T-helper 1 cell treated with Interleukin-12 subunit alpha and Interleukin-12 subunit beta and Interleukin-4 antibody, amounts not matched to agents 30 ng/mL and 1 ng/mL, for 36 hours (primary cell): ENCODE measurements around the gene PARP3. TPM values are rescaled to one million over a fixed set of nuclear protein-coding genes. Genes with fewer than 3 reads are reported as not detected.

ENCODE experiments used
- intact Hi-C: fragments of 100-400 bp; cut with micrococcal nuclease; formaldehyde crosslinking; loops from one replicate; pipeline ENCODE4 v1.15.1; 2024
- total RNA-seq: library from RNA; stranded (reverse); gene quantifications from 2 replicates; pipeline ENCODE4 v1.2.3, GENCODE V29; 2022

PARP3 gene
- total RNA-seq, 1 donor from 2014 or later = 14.0 TPM

DNA sequence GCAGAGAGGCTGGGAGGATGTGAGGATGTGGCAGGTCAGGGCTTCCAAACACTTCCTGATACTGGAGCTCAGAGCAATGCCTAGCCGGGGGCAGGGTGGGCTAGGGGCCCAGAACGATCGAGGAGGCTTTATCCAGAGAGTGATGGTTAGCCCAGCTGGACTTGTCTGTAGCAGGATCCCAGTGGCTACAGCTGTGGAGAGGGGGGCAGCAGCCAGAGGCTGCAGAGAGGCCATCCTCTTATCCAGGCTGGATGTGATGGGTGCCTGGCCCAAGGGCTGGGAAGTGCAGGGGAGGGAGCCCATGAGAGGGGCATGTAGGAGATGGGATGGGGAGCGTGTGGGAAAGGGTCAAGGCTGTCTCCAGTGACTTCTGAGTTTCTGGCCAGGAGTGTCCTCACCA lies 4.6 kb downstream of the PARP3 start:
- intact Hi-C loops = loop anchor here (10.0 kb wide), 1 partner anchor 1332 kb away; the partner anchor contains the start of genes CISH and MAPKAPK3

- intact Hi-C loops = loop anchor here (10.0 kb wide), 1 partner anchor 1333 kb away; the partner anchor contains the start of genes CISH and MAPKAPK3
Measured at GRCh38 chr3:51947215-51947900, 5.2 kb downstream of the PARP3 start.

DNA sequence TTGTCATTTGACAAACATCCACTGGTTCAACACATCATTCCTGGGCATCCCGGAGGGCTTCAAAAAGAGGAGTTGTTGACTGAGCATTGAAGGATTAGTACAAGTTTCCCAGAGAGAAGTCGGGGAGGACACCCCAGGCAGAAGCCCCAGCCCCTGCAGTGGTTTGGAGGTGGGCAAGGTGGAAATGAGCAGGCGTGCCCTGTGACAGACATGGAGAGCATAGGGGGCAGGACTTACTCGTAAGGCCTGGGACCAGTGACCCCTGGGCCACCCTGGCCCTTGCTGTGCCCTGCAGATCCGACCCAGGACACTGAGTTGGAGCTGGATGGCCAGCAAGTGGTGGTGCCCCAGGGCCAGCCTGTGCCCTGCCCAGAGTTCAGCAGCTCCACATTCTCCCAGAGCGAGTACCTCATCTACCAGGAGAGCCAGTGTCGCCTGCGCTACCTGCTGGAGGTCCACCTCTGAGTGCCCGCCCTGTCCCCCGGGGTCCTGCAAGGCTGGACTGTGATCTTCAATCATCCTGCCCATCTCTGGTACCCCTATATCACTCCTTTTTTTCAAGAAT lies 5.9 kb downstream of the PARP3 start:
- intact Hi-C loops = loop anchor here (10.0 kb wide), 1 partner anchor 1333 kb away; the partner anchor contains the start of genes CISH and MAPKAPK3

DNA sequence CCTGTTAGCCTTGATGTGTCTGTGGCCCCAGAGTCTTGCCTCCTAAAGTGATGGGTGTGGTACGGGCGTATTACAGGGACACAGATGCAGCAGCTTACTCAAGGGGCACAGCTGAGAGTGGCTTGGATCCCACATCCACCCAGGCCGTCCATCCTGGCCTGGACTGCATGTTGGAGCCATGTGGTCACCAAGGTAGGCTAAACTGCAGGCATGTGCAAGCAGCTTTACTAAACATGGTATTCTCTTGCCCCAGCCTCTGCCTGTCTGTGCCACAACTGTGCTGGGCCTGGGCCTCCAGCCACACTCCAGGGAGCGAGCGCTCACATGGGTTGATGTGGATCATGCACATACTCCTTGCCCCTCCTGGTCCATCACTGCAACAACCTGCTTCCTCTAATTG lies 7.0 kb downstream of the PARP3 start:
- intact Hi-C loops = loop anchor here (10.0 kb wide), 1 partner anchor 1334 kb away; the partner anchor contains the start of genes CISH and MAPKAPK3

DNA sequence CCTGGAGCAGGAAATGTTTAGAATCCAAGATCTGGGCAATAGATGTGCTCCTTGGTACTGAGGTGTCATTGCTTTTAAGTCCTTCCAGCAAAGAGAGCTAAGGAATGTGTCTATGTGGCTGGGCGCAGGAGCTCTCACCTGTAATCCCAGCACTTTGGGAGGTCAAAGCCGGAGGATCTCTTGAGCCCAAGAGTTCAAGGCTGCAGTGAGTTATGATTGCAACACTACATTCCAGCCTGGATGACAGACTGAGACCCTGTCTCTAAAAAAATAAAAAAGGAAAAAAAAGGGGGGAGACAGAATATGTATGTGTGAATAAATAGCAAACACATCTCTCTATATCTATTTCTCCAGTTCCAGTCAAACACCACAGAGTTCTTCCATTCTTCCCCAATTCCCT lies 8.7 kb downstream of the PARP3 start:
- intact Hi-C loops = no loop called here

- intact Hi-C loops = no loop called here
Measured at GRCh38 chr3:51953445-51953844, 11.3 kb downstream of the PARP3 start.

- intact Hi-C loops = no loop called here
Measured at GRCh38 chr3:51954105-51954504, 11.9 kb downstream of the PARP3 start.

GRCh38 chr3:51954713-51955112 lies 12.6 kb downstream of the PARP3 start:
- intact Hi-C loops = no loop called here

DNA sequence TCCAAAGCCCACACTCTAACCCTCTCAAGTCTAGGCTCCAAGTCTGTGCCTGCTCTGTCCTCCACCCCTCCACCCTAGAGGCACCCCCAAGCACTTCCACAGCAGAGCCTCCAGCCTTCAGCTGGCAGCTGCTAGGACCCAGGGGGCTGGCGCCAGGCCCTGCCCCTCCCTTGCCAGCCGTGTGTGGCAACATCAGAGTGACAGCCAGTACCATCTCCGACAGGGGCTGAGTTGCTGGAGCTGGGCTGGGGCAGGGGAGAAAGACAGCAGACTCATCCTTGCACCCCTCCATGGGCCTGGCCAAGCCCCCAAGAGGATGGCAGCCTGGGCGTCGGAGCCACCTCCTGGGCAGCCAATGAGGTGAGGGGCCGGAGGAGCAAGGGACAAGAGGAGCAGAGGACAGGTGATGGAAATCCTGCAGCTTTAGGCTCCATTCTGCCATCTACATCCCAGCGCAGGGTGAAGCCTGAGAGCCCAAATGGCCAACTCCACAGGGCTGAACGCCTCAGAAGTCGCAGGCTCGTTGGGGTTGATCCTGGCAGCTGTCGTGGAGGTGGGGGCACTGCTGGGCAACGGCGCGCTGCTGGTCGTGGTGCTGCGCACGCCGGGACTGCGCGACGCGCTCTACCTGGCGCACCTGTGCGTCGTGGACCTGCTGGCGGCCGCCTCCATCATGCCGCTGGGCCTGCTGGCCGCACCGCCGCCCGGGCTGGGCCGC lies 13.2 kb downstream of the PARP3 start, which contains the start of gene GPR62:
TSS of gene GPR62 (plus strand) at position 207 of the 718 bp plus-strand sequence. CDS start at position 479, 272 bp downstream.
- intact Hi-C loops = no loop called here

- intact Hi-C loops = no loop called here
Measured at GRCh38 chr3:51955893-51956770, 14.0 kb downstream of the PARP3 start.

DNA sequence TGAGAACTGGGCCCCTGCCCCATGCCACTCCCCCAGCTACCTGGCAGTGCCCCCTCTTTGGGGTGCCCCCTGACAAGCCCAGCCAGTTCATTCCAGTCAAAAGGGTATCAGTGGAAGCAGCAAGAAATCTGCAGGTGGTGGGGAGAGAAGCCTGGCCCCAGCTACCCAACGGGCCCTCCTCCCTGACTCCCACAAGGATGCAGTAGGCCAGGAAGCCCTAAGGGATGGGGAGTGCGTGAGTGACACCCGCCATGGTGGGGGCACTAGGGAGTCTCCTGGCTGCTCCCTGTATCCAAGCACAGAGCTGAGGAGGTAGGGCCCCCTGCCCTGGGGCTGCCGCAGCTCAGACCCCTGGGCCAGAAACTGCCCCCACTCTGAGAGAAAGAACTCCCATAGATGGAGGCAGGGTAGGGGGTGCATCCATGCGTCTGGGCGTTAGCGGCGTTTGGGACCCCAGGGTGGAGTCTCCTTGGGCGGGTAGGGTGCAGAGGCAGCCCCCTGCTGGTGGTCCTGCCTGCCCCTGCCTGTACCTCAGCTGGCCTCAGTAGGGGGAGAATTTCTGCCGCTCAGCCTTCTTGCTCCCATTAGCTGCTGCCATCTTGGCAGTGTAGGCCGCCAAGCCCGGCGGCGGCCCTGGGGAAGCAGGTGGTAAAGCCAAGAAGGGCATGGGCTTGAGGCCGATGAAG lies 15.5 kb downstream of the PARP3 start:
- intact Hi-C loops = no loop called here

- intact Hi-C loops = no loop called here
Measured at GRCh38 chr3:51958603-51959521, 16.7 kb downstream of the PARP3 start.

DNA sequence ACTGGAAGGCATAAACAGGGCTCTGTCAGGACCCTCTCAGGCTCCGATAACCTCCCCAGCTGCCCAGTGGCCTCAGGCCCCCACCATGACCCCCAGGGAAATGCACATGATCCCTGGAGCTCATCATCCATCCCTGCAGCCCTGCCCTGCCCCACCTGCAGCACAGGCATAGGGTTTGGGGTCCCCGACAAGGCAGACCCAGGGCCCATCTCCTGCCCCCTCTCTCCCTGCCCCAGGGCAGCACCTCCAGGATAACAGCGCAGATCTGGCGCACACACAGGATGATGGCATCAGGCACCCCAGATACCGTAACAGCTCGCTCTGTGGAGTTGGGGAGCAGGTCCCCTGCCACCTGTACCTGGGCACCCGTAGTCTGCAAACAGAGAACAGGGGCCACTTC lies 17.5 kb downstream of the PARP3 start:
- intact Hi-C loops = no loop called here

- intact Hi-C loops = no loop called here
Measured at GRCh38 chr3:51960386-51960785, 18.2 kb downstream of the PARP3 start.

- intact Hi-C loops = no loop called here
Measured at GRCh38 chr3:51961011-51961410, 18.8 kb downstream of the PARP3 start.

GRCh38 chr3:51961602-51962569 lies 19.7 kb downstream of the PARP3 start:
- intact Hi-C loops = no loop called here

DNA sequence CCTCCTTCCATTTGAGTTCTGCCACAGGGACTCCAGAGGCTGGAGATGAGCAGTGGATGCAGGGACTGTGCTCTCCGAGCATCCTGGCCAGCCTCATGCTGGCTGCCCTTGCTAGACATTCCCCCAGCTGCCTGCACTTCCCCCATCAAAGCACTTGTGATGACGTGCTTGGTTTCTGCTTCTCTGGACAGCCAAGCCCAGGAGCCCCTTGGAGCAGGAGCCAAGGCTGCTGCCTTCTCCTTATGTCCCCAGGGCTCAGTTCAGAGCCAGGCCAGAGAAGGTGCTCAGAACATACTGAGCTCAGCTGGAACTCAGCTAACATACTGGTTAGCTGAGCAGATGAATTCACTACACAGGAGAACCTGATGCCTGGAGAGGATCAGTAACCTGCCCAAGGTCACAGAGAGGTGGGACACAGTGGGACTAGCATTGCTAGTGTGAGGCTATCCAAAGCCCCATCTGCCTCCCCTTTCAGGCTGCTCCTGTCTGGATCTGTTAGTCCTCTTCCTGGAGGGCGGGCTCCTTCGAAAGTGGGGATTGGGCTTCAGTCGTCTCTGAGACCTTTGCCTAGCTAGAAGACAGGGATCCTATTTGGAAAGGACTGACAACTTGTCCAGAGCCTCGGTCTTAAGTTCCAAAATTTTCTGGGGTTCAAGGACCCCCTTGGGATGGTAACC lies 20.8 kb downstream of the PARP3 start:
- intact Hi-C loops = no loop called here
